ENCODE results near the gene ACSF3. TPM values are rescaled to one million over a fixed set of nuclear protein-coding genes. Genes with fewer than 3 reads are reported as not detected.

The ACSF3 gene
- total RNA-seq, 1 donor from 2014 or later = 78.0 TPM

DNA sequence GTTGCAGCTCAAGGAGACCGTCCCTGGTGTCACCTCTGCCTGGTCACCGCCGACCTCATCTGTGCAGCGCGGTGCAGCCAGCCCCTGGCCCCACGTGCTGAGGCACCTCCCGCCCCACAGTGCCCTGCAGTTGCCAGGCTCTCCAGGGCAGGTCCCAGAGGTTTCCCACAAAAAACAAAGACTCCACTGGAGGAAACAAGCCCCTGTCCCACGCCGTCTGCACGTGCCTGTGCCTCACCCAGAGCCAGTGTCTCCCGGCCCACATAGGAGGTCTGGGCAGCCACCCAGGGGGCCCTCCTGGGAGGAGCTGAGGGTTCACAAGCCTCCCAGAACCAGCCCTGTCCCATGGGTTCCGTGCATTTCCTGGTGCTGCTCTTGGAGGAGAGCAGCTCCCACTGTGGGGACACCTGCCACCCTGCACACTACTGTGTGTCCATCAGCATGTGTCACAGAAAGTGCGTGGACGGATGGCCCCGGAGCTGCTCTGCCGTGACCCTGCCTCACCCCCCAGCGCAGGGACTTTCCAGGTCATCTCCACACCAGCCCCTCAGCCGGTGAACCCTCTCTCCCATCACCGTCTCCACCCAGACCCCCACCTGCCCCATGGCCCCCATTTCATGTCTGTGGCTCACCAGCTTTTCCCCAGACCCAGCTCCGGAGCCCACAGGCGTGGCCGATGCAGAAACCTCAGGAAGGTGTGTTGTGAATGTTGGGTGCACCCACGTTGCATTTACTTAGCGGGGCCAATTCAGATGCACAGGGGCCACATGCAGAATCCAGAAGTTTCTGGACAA is 60.9 kb downstream of the ACSF3 start:
- TF ChIP-seq, protein P1, sequence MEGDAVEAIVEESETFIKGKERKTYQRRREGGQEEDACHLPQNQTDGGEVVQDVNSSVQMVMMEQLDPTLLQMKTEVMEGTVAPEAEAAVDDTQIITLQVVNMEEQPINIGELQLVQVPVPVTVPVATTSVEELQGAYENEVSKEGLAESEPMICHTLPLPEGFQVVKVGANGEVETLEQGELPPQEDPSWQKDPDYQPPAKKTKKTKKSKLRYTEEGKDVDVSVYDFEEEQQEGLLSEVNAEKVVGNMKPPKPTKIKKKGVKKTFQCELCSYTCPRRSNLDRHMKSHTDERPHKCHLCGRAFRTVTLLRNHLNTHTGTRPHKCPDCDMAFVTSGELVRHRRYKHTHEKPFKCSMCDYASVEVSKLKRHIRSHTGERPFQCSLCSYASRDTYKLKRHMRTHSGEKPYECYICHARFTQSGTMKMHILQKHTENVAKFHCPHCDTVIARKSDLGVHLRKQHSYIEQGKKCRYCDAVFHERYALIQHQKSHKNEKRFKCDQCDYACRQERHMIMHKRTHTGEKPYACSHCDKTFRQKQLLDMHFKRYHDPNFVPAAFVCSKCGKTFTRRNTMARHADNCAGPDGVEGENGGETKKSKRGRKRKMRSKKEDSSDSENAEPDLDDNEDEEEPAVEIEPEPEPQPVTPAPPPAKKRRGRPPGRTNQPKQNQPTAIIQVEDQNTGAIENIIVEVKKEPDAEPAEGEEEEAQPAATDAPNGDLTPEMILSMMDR (IDR thresholded peaks at IDR 0.05) = no peak
- no peak for ATAC-seq (ENCODE audit: low read depth)
- Mint-ChIP-seq H3K9me3 (peaks cover under 1% of the 10 kb centered on the region), H3K27ac (no peak overlapping the region), H3K4me1 (peaks cover 19% of the 10 kb centered on the region), H3K36me3 (ENCODE audit: low read depth) (peaks cover 28% of the 10 kb centered on the region), H3K4me3 (no peak overlapping the region), H3K27me3 (no peaks in the 10 kb centered on the region)
- no peak for DNase-seq
- ChIA-PET POLR2A (interaction anchor here (1.0 to 1.1 kb wide), 2 partner anchors 116 to 187 kb away, joined by 3 read pairs; no protein-coding TSS in a partner anchor), CTCF (no interaction called here)
- intact Hi-C loops (cut with micrococcal nuclease) = no loop called here

DNA sequence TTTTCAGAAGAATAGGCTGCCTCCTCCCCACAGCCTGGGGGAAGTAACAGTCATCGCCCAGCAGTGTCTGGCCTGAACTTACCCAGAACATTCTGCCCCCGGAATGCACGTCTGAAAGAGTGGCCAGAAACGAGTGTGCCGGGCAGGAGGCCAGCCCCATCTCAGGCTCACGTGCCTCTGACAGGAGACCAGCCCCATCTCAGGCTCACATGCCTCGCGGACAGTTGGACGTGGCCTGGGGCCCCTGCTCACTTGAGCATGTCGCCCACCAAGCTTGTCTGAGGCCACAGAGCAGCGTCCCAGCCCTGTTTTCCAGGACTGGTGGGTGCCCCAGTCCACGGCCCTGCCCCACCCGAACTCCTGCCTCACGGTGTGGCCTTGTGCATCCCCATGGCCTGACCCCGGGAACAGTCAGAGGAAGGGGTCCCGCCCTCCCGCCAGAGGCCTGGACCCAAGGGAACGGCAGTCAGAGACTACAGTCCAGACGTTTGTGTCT is 61.6 kb downstream of the ACSF3 start:
- Mint-ChIP-seq H3K36me3 (ENCODE audit: low read depth) (peaks cover 22% of the 10 kb centered on the region), H3K4me1 (peaks cover 19% of the 10 kb centered on the region), H3K9me3 (no peaks in the 10 kb centered on the region), H3K27me3 (no peaks in the 10 kb centered on the region), H3K4me3 (no peak overlapping the region), H3K27ac (no peak overlapping the region)
- no peak for DNase-seq
- TF ChIP-seq, protein P1 (IDR thresholded peaks at IDR 0.05) = no peak
- no peak for ATAC-seq (ENCODE audit: low read depth)
- ChIA-PET POLR2A (interaction anchor here (1.0 to 1.1 kb wide), 3 partner anchors 117 to 219 kb away, joined by 3 read pairs; no protein-coding TSS in a partner anchor), CTCF (interaction anchor here (1.0 kb wide), 1 partner anchor 213 kb away, joined by 3 read pairs; no protein-coding TSS in a partner anchor)
- intact Hi-C loops (cut with micrococcal nuclease) = no loop called here

DNA sequence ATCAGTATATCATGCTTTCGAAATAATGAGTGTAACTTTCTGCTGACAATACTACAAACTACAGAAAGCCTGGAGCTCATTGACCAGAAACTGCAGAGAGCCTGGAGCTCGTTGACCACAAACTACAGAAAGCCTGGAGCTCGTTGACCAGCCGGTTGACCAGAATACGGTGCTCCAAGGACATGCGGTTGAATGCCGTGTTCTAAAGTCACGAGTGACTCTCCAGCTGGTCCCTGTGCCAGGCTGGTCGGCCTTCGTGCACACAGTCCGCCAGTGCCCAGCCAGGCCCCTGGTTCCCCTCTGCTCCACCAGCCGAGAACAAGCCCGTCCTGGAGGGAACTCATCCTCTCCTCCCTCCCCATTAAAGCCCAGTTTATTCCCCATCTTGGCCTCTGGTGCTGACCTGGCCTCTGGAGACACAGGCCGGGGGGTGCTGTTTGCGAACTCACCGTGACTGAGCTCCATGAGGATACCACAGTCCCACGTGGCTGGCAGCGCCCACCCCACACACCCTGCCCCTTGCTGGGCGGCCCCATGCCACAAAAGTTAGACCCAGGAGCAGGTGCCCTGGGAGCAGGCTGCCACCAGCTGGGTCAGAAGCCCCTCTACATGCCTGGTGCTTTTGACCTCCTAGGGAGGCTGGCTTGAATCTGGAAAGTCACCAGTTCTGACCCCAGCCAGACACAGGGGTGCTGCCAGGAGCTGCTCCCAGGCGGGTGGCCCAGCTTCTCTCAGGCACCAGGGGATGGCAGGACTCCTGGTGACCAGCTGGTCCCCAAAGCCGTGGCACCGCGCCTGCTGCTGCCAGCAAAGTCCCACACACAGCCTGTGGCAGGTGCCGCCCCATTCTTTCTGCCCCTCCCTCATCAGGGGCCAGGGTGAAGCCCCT is 62.4 kb downstream of the ACSF3 start:
- no peak overlapping the region for H3K27ac Mint-ChIP-seq
- no peak overlapping the region for H3K4me3 Mint-ChIP-seq
- POLR2A ChIA-PET = interaction anchor here (1.0 to 1.2 kb wide), 4 partner anchors 188 to 344 kb away, joined by 3 to 5 read pairs (median 3); partner anchors contain the start of gene APRT
- H3K4me1 Mint-ChIP-seq = peaks cover 19% of the 10 kb centered on the region
- CTCF ChIA-PET = interaction anchor here (1.0 kb wide), 1 partner anchor 214 kb away, joined by 3 read pairs; no protein-coding TSS in a partner anchor
- H3K27me3 Mint-ChIP-seq = no peaks in the 10 kb centered on the region
- H3K9me3 Mint-ChIP-seq = no peaks in the 10 kb centered on the region
- no peak for DNase-seq
- TF ChIP-seq, protein P1 (IDR thresholded peaks at IDR 0.05) = no peak
- ATAC-seq (ENCODE audit: low read depth) = no peak
- intact Hi-C loops (cut with micrococcal nuclease) = no loop called here
- H3K36me3 Mint-ChIP-seq (ENCODE audit: low read depth) = peaks cover 13% of the 10 kb centered on the region

DNA sequence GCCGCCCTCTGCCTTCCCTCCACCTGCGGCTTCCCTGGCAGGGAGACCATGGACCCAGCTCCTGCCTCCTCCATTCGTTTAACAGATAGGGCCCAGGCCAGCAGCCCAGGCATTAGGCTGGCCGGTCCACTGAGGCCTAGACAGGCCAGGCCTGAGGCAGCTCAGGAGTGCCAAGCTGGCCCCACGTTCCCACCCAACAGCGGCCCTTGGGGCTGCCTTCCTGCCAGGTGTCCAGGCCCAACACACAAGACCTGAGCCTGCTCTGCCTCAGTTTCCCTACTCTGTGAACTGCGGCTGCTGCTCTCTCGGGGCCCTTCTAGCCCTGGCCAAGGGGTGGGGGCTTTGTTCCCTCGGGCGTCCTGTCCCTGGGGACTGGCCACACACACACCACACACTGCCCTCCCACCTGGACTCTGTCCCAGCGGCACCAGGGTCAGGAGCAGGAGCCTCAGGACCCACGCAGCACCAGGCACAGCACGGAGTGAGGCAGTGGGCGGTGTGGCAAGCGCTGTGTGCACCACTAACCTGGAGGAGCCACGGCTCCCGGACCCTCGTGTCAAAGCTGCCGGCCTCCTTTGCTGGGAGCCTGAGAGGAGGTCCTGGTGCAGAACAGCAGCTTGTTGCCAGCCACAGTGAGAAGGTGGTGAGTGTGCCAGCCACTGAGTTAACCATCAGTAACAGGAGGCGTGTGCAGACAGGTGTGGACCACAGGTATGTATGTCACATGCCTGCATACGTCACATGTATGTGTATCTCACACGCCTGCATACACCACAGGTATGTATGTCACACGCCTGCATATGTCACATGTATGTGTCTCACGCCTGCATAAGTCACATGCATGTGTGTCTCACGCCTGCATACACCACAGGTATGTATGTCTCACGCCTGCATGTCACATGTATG is 63.3 kb downstream of the ACSF3 start:
- POLR2A ChIA-PET = interaction anchor here (0.6 to 1.2 kb wide), 4 partner anchors 189 to 345 kb away, joined by 3 to 7 read pairs (median 5); partner anchors contain the start of gene APRT

More for the DNA sequence above, 63.3 kb downstream of the ACSF3 start:
- intact Hi-C loops (cut with micrococcal nuclease) = no loop called here
- TF ChIP-seq, protein P1 (IDR thresholded peaks at IDR 0.05) = no peak
- no peak overlapping the region for H3K4me3 Mint-ChIP-seq
- H3K36me3 Mint-ChIP-seq (ENCODE audit: low read depth) = peaks cover 5% of the 10 kb centered on the region
- H3K4me1 Mint-ChIP-seq = peaks cover 22% of the 10 kb centered on the region
- no peak for ATAC-seq (ENCODE audit: low read depth)
- no peaks in the 10 kb centered on the region for H3K9me3 Mint-ChIP-seq
- H3K27me3 Mint-ChIP-seq = peaks cover under 1% of the 10 kb centered on the region
- CTCF ChIA-PET = no interaction called here
- DNase-seq = no peak
- H3K27ac Mint-ChIP-seq = no peak overlapping the region

All from activated B cell treated with CpG ODN at 0.5 μM for 24 hours (primary cell).